Astrocyte (in vitro differentiated cells and primary cell): ENCODE results near the gene KLF15. TPM values are rescaled to one million over a fixed set of nuclear protein-coding genes. Genes with fewer than 3 reads are reported as not detected.

ENCODE experiments used
- DNase-seq: peaks from one replicate; pipeline ENCODE4 v3.0.0-alpha.2; 2010; ENCODE audit warnings: low read depth
- FAIRE-seq: peaks from 2 replicates; lab custom pipeline; 2011; peaks lifted over from hg19 to GRCh38; lab: Jason Lieb, UNC
- H2AFZ ChIP-seq: 2 replicates; pipeline ENCODE4 v1.6.0; 2012; ENCODE audit warnings: low read depth, low read length, inconsistent platforms
- H3K27ac ChIP-seq: 2 replicates; pipeline ENCODE4 v1.5.1; 2011; ENCODE audit warnings: low read depth, low read length, inconsistent platforms
- H3K27me3 ChIP-seq: 2 replicates; pipeline ENCODE4 v1.6.0; 2011; ENCODE audit warnings: low read length, inconsistent platforms; ENCODE audit not compliant: insufficient read depth
- H3K36me3 ChIP-seq: 2 replicates; pipeline ENCODE4 v1.5.1; 2011; ENCODE audit warnings: low read length, inconsistent platforms; ENCODE audit not compliant: insufficient read depth
- H3K4me1 ChIP-seq: 2 replicates; pipeline ENCODE4 v1.5.1; 2011; ENCODE audit warnings: low read length, inconsistent platforms; ENCODE audit not compliant: insufficient read depth
- H3K4me2 ChIP-seq: 2 replicates; pipeline ENCODE4 v1.6.0; 2012; ENCODE audit warnings: low read length, inconsistent platforms
- H3K4me3 ChIP-seq: 2 replicates; pipeline ENCODE4 v1.5.1; 2011; ENCODE audit warnings: low read depth, mild to moderate bottlenecking, low read length, inconsistent platforms; ENCODE audit not compliant: insufficient read depth
- H3K79me2 ChIP-seq: 2 replicates; pipeline ENCODE4 v1.6.0; 2012; ENCODE audit warnings: mild to moderate bottlenecking, low read length, inconsistent platforms; ENCODE audit not compliant: insufficient read depth
- H3K9ac ChIP-seq: 2 replicates; pipeline ENCODE4 v1.6.0; 2012; ENCODE audit warnings: mild to moderate bottlenecking, low read length, inconsistent platforms
- H3K9me3 ChIP-seq: 2 replicates; pipeline ENCODE4 v1.5.1; 2012; ENCODE audit warnings: low read depth, mild to moderate bottlenecking, low read length, inconsistent platforms; ENCODE audit not compliant: insufficient read depth
- H4K20me1 ChIP-seq: 2 replicates; pipeline ENCODE4 v1.6.0; 2012; ENCODE audit warnings: low read length, inconsistent platforms; ENCODE audit not compliant: insufficient read depth
- H3K27ac Mint-ChIP-seq: one replicate; pipeline ENCODE4 v1.8.0; 2021; ENCODE audit warnings: mild to moderate bottlenecking, mixed read lengths; ENCODE audit not compliant: unreplicated experiment
- H3K27me3 Mint-ChIP-seq: one replicate; pipeline ENCODE4 v1.8.0; 2021; ENCODE audit warnings: low read depth, mixed read lengths; ENCODE audit not compliant: unreplicated experiment
- H3K36me3 Mint-ChIP-seq: one replicate; pipeline ENCODE4 v1.8.0; 2021; ENCODE audit warnings: low read depth, mixed read lengths; ENCODE audit not compliant: unreplicated experiment
- H3K4me1 Mint-ChIP-seq: one replicate; pipeline ENCODE4 v1.8.0; 2021; ENCODE audit warnings: low read depth, mixed read lengths; ENCODE audit not compliant: unreplicated experiment
- H3K4me3 Mint-ChIP-seq: one replicate; pipeline ENCODE4 v1.8.0; 2021; ENCODE audit warnings: mild to moderate bottlenecking, moderate library complexity, mixed read lengths; ENCODE audit not compliant: unreplicated experiment
- H3K9me3 Mint-ChIP-seq: one replicate; pipeline ENCODE4 v1.8.0; 2021; ENCODE audit warnings: mild to moderate bottlenecking, mixed read lengths; ENCODE audit not compliant: unreplicated experiment
- EZH2 ChIP-seq: IDR thresholded peaks from 2 replicates; pipeline ENCODE4 v1.6.1; 2012; ENCODE audit warnings: mild to moderate bottlenecking, low read length, inconsistent platforms; ENCODE audit not compliant: insufficient read depth
- total RNA-seq: library from RNA; stranded (reverse); gene quantifications from 2 replicates; pipeline ENCODE4 v1.2.1, GENCODE V29; 2021
- TF ChIP-seq, protein P1 (sequence below): IDR thresholded peaks from 2 replicates; pipeline ENCODE4 v1.5.1; 2011; ENCODE audit warnings: low read depth, mild to moderate bottlenecking, inconsistent platforms, low read length, moderate library complexity; ENCODE audit not compliant: insufficient read depth

KLF15 gene
- total RNA-seq, 1 donor from 2014 or later: 0.34 TPM

DNA sequence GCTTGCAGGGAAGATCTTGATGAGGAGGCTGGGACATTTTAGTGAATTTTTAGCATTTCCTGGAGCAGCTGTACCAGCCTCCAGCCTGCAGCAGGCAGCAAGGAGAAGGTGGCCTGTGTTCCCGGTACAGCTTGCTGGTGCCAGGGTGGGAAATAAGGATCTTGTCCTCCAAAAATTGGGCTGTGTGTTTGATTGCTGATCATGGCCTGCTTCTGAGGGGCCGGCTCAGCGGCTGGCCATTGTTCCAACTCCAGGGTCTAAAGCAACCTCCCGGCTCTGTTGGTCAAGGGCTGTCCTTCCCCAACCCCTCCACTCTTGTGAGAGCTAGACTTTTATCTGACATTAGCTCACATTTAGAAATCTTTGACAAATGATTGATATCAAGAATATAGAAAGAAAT lies 42.5 kb upstream of the KLF15 start:
- no peak for TF ChIP-seq EZH2
- TF ChIP-seq, protein P1, sequence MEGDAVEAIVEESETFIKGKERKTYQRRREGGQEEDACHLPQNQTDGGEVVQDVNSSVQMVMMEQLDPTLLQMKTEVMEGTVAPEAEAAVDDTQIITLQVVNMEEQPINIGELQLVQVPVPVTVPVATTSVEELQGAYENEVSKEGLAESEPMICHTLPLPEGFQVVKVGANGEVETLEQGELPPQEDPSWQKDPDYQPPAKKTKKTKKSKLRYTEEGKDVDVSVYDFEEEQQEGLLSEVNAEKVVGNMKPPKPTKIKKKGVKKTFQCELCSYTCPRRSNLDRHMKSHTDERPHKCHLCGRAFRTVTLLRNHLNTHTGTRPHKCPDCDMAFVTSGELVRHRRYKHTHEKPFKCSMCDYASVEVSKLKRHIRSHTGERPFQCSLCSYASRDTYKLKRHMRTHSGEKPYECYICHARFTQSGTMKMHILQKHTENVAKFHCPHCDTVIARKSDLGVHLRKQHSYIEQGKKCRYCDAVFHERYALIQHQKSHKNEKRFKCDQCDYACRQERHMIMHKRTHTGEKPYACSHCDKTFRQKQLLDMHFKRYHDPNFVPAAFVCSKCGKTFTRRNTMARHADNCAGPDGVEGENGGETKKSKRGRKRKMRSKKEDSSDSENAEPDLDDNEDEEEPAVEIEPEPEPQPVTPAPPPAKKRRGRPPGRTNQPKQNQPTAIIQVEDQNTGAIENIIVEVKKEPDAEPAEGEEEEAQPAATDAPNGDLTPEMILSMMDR: no peak
- no peaks in the 10 kb centered on the region for H3K79me2 ChIP-seq
- H3K4me3 ChIP-seq: no peak overlapping the region
- no peak overlapping the region for H3K27ac ChIP-seq
- no peak overlapping the region for H3K9ac ChIP-seq
- no peaks in the 10 kb centered on the region for H3K27me3 ChIP-seq
- FAIRE-seq (no peak), DNase-seq (no peak)
- Mint-ChIP-seq H3K36me3 (peaks cover 2% of the 10 kb centered on the region), H3K27me3 (peaks cover 33% of the 10 kb centered on the region), H3K4me3 (no peak overlapping the region), H3K9me3 (no peaks in the 10 kb centered on the region), H3K4me1 (no peaks in the 10 kb centered on the region), H3K27ac (no peak overlapping the region)
- no peak overlapping the region for H2AFZ ChIP-seq
- no peaks in the 10 kb centered on the region for H3K36me3 ChIP-seq
- H3K9me3 ChIP-seq: no peaks in the 10 kb centered on the region
- no peaks in the 10 kb centered on the region for H4K20me1 ChIP-seq
- H3K4me2 ChIP-seq: no peak overlapping the region
- no peaks in the 10 kb centered on the region for H3K4me1 ChIP-seq

DNA sequence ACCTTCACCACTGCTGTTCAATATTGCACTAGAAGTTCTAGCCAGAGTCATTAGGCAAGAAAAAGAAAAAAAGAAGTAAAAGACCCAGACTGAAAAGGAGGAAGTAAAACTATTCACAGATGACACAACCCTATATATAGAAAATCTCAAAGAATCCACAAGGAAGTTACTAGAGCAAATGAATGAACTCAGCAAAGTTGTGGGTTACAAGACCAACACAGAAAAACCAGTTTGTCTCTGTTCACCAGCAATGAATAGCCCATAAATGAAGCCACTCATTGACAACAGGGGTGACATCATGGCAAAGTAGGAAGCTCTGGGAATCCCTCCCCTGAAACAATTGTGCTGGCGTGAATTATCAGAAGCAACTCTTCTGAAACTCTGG lies 42.1 kb upstream of the KLF15 start:
- H3K4me1 Mint-ChIP-seq: no peaks in the 10 kb centered on the region
- H3K4me2 ChIP-seq: no peak overlapping the region
- FAIRE-seq: no peak
- H3K9me3 ChIP-seq: no peaks in the 10 kb centered on the region
- no peak overlapping the region for H3K9ac ChIP-seq
- no peaks in the 10 kb centered on the region for H3K36me3 ChIP-seq
- peak overlapping the region; percentile 56 for H3K27ac Mint-ChIP-seq
- no peaks in the 10 kb centered on the region for H3K4me1 ChIP-seq
- no peak overlapping the region for H3K4me3 ChIP-seq
- H4K20me1 ChIP-seq: no peaks in the 10 kb centered on the region
- peaks cover 2% of the 10 kb centered on the region for H3K36me3 Mint-ChIP-seq
- no peak overlapping the region for H3K4me3 Mint-ChIP-seq
- H2AFZ ChIP-seq: no peak overlapping the region
- no peak for DNase-seq
- H3K27me3 Mint-ChIP-seq: peaks cover 35% of the 10 kb centered on the region
- H3K27me3 ChIP-seq: peaks cover 2% of the 10 kb centered on the region
- H3K9me3 Mint-ChIP-seq: no peaks in the 10 kb centered on the region
- no peaks in the 10 kb centered on the region for H3K79me2 ChIP-seq
- TF ChIP-seq, protein P1: no peak
- no peak for TF ChIP-seq EZH2
- H3K27ac ChIP-seq: no peak overlapping the region

DNA sequence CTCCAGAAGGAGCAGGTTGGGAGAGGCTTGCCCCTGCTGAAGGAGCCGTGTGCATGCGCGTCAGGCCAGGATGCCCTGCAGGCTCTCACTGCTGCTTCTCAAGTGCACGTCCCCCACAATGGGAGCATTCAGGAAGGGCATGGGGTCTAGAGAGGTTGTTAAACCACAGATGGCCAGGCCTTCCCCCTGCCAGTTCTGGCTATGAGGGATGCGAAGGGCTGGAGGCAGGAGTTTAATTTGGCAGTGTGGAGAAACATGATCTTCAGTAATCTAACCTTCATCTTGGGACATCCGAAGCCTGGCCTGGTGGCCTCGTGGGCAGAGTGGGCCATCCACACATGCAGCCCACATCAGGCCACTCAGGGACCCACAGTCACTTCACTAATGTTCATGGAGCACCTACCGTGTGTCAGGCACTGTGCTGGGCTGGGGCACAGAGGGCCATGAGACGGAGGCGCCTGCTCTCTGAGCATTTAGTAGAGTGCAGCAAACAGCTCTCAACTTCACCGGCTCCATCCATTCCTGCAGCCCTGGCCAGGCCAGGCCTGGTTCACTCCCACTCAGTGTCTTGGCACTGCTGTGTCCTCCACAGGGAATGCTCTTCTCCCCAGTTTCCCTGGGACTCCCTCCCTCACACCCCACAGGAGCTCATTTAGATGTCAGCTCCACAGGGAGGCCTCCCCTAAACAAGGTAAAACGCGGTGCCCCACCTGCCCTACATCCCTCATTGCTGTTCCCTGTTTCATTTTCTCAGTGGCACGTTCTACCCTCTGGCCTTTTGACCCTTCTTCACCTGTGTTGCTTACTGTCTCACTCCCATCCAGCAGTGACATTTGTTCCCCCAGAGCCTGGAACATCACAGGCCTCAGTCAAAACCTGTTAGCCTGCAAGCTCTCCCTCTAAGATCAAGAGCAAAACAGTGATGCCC lies 41.5 kb upstream of the KLF15 start:
- no peak for FAIRE-seq
- no peak for TF ChIP-seq EZH2
- TF ChIP-seq, protein P1: no peak

More for the DNA sequence above, 41.5 kb upstream of the KLF15 start:
- no peak overlapping the region for H3K9ac ChIP-seq
- H4K20me1 ChIP-seq: no peaks in the 10 kb centered on the region
- no peaks in the 10 kb centered on the region for H3K79me2 ChIP-seq
- no peaks in the 10 kb centered on the region for H3K9me3 ChIP-seq
- Mint-ChIP-seq H3K4me3 (no peak overlapping the region), H3K9me3 (no peaks in the 10 kb centered on the region), H3K36me3 (peaks cover 2% of the 10 kb centered on the region), H3K27ac (peak overlapping the region; percentile 56), H3K27me3 (peaks cover 42% of the 10 kb centered on the region), H3K4me1 (no peaks in the 10 kb centered on the region)
- H3K4me3 ChIP-seq: no peak overlapping the region
- H3K4me2 ChIP-seq: no peak overlapping the region
- DNase-seq: no peak
- no peak overlapping the region for H3K27ac ChIP-seq
- no peak overlapping the region for H2AFZ ChIP-seq
- no peaks in the 10 kb centered on the region for H3K36me3 ChIP-seq
- peaks cover 8% of the 10 kb centered on the region for H3K27me3 ChIP-seq
- no peaks in the 10 kb centered on the region for H3K4me1 ChIP-seq
